ENCODE measurements around the gene CENPC. TPM values are rescaled to one million over a fixed set of nuclear protein-coding genes. Genes with fewer than 3 reads are reported as not detected.
A peak's percentile ranks its signal among the peaks of the same experiment; 100 is the strongest.

The CENPC gene
- total and polyA plus RNA-seq, 2 donors (not counting 1 experiment from before 2014, with no cell fraction given) = 11.7 to 67.0 TPM

DNA sequence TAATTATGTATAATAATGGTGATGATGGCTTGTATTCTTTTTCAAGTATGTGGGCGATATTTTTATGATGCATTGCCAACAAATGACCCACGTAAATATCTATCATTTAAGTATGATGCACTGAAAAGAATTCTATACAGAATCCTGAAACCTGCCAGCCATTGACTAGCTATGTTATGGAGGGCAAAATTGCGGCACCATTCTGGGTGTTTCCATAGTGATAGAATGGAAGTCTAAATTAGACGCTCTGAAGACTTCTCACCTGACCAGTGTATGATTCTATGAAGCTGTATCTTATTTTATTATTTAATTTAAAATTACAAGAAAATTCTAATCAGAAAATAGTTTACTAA is 677 bp upstream of the CENPC start:
- Mint-ChIP-seq H3K9me3 (ENCODE audit: insufficient read depth) (no peaks in the 10 kb centered on the region), H3K27me3 (no peaks in the 10 kb centered on the region), H3K4me3 (peak overlapping the region; percentile 97), H3K27ac (no peak overlapping the region), H3K4me1 (peaks cover 55% of the 10 kb centered on the region)
- H3K4me2 ChIP-seq (replicated peaks; ENCODE audit: low read depth, low read length, poor library complexity, severe bottlenecking) = peak overlapping the region; percentile 82
- H2AFZ ChIP-seq (ENCODE audit: insufficient read depth, low read depth, low read length, poor library complexity, severe bottlenecking) = peak overlapping the region; percentile 83
- intact Hi-C loops (cut with micrococcal nuclease) = no loop called here
- TF ChIP-seq, protein P1, sequence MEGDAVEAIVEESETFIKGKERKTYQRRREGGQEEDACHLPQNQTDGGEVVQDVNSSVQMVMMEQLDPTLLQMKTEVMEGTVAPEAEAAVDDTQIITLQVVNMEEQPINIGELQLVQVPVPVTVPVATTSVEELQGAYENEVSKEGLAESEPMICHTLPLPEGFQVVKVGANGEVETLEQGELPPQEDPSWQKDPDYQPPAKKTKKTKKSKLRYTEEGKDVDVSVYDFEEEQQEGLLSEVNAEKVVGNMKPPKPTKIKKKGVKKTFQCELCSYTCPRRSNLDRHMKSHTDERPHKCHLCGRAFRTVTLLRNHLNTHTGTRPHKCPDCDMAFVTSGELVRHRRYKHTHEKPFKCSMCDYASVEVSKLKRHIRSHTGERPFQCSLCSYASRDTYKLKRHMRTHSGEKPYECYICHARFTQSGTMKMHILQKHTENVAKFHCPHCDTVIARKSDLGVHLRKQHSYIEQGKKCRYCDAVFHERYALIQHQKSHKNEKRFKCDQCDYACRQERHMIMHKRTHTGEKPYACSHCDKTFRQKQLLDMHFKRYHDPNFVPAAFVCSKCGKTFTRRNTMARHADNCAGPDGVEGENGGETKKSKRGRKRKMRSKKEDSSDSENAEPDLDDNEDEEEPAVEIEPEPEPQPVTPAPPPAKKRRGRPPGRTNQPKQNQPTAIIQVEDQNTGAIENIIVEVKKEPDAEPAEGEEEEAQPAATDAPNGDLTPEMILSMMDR (IDR thresholded peaks at IDR 0.05) = no peak
- TF ChIP-seq EZH2 (IDR thresholded peaks at IDR 0.05; ENCODE audit: borderline replicate concordance, insufficient read depth, low read depth, low read length, poor library complexity, severe bottlenecking) = no peak
- no peaks in the 10 kb centered on the region for H3K9me3 ChIP-seq (ENCODE audit: control extremely low read depth in 1 of 3, control insufficient read depth in 2 of 3, insufficient read depth in 1 of 3, low read length in 2 of 3)
- H3K4me3 ChIP-seq (ENCODE audit: control extremely low read depth in 1 of 5, extremely low read depth in 1 of 5, insufficient read depth in 1 of 5, low read depth in 2 of 5, low read length in 4 of 5) = peak overlapping the region; percentile 61 to 93 (median 84)
- H3K4me1 ChIP-seq (ENCODE audit: control insufficient read depth in 2 of 2, insufficient read depth in 2 of 2, low read length in 2 of 2) = peaks cover 22 to 23% of the 10 kb centered on the region in 2 donors
- ATAC-seq (ENCODE audit: low read depth) (no peak), DNase-seq (no peak)
- CTCF ChIA-PET = interaction anchor here (0.9 to 3.3 kb wide), 9 partner anchors 10 to 366 kb away, joined by 3 to 11 read pairs (median 3); partner anchors contain the start of gene UBA6
- peaks cover 50% of the 10 kb centered on the region for H3K79me2 ChIP-seq (ENCODE audit: control insufficient read depth, insufficient read depth, low read length)
- POLR2A ChIA-PET = interaction anchor here (2.8 kb wide), 1 partner anchor 155 kb away, joined by 19 read pairs; the partner anchor contains the start of gene UBA6
- peaks cover 0 to 19% of the 10 kb centered on the region in 2 experiments for H3K36me3 ChIP-seq (replicated peaks in 1 of 2; ENCODE audit: control extremely low read depth in 1 of 2, control insufficient read depth in 1 of 2, extremely low read depth in 1 of 2, insufficient read depth in 2 of 2, low read length in 1 of 2)
- no CpG with 5 or more reads among the region's 4 CpGs for WGBS (ENCODE audit: insufficient coverage)
- H3K9ac ChIP-seq (ENCODE audit: low read length) = peak overlapping the region; percentile 99
- peak overlapping the region; percentile 92 to 98 for H3K27ac ChIP-seq (ENCODE audit: low read length in 2 of 2)
- no peaks in the 10 kb centered on the region for H3K27me3 ChIP-seq (replicated peaks in 1 of 4; ENCODE audit: control extremely low read depth in 1 of 4, control insufficient read depth in 3 of 4, insufficient read depth in 4 of 4, low read length in 3 of 4)
- no peaks in the 10 kb centered on the region for H4K20me1 ChIP-seq (ENCODE audit: control insufficient read depth, insufficient read depth, low read length, poor library complexity, severe bottlenecking)

DNA sequence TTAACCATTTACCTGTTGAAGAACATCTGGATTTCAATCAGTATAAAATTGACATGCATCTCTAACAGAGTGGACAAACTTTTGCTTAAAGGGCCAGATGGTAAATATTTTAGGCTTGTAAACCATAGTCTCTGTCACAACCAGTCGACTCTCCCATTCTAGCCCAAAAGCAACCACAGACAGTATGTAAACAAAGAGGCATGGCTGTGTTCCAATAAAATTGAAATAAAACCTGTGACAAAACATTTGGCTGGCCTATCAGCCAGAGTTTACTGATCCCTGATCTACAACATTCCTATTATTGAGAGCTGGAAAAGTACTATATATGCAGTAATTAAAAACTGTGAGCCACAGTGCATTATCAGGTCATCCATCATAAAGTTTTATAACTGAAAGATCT is 3.2 kb downstream of the CENPC start:
- no peaks in the 10 kb centered on the region for H3K9me3 Mint-ChIP-seq (ENCODE audit: insufficient read depth)
- Histone ChIP-seq H3K27me3 (replicated peaks in 1 of 4; ENCODE audit: control extremely low read depth in 1 of 4, control insufficient read depth in 3 of 4, insufficient read depth in 4 of 4, low read length in 3 of 4) (no peaks in the 10 kb centered on the region), H3K9ac (ENCODE audit: low read length) (no peak overlapping the region), H4K20me1 (ENCODE audit: control insufficient read depth, insufficient read depth, low read length, poor library complexity, severe bottlenecking) (no peaks in the 10 kb centered on the region), H3K4me3 (ENCODE audit: control extremely low read depth in 1 of 5, extremely low read depth in 1 of 5, insufficient read depth in 1 of 5, low read depth in 2 of 5, low read length in 4 of 5) (no peak overlapping the region), H3K4me2 (replicated peaks; ENCODE audit: low read depth, low read length, poor library complexity, severe bottlenecking) (no peak overlapping the region), H3K4me1 (ENCODE audit: control insufficient read depth in 2 of 2, insufficient read depth in 2 of 2, low read length in 2 of 2) (peaks cover 9 to 16% of the 10 kb centered on the region in 2 donors), H3K79me2 (ENCODE audit: control insufficient read depth, insufficient read depth, low read length) (peaks cover 40% of the 10 kb centered on the region), H2AFZ (ENCODE audit: insufficient read depth, low read depth, low read length, poor library complexity, severe bottlenecking) (no peak overlapping the region), H3K36me3 (replicated peaks in 1 of 2; ENCODE audit: control extremely low read depth in 1 of 2, control insufficient read depth in 1 of 2, extremely low read depth in 1 of 2, insufficient read depth in 2 of 2, low read length in 1 of 2) (peaks cover 11 to 47% of the 10 kb centered on the region in 2 experiments), H3K27ac (ENCODE audit: low read length in 2 of 2) (peak overlapping the region in 1 of 2 donors; percentile 3), H3K9me3 (ENCODE audit: control extremely low read depth in 1 of 3, control insufficient read depth in 2 of 3, insufficient read depth in 1 of 3, low read length in 2 of 3) (no peaks in the 10 kb centered on the region)
- H3K27ac Mint-ChIP-seq = no peak overlapping the region
- H3K27me3 Mint-ChIP-seq = no peaks in the 10 kb centered on the region
- POLR2A ChIA-PET = no interaction called here
- no peak overlapping the region for H3K4me3 Mint-ChIP-seq
- DNase-seq (no peak), ATAC-seq (ENCODE audit: low read depth) (no peak)
- TF ChIP-seq EZH2 (IDR thresholded peaks at IDR 0.05; ENCODE audit: borderline replicate concordance, insufficient read depth, low read depth, low read length, poor library complexity, severe bottlenecking) = no peak
- TF ChIP-seq, protein P1 (IDR thresholded peaks at IDR 0.05) = no peak
- peaks cover 41% of the 10 kb centered on the region for H3K4me1 Mint-ChIP-seq
- CTCF ChIA-PET = interaction anchor here (0.7 kb wide), 1 partner anchor 158 kb away, joined by 4 read pairs; the partner anchor contains the start of gene UBA6
- intact Hi-C loops (cut with micrococcal nuclease) = no loop called here
- no CpG with 5 or more reads among the region's 1 CpG for WGBS (ENCODE audit: insufficient coverage)

Measured in B cell (primary cell).